HL-60 (cell line): ENCODE data around the gene GTPBP4.

Source experiments
- CTCF ChIP-seq: IDR thresholded peaks from one replicate; pipeline ENCODE4 v1.5.1; 2011; ENCODE audit warnings: low read length, control low read depth, inconsistent platforms; ENCODE audit not compliant: insufficient read depth
- GABPA ChIP-seq: IDR thresholded peaks from 2 replicates; pipeline ENCODE4 v1.6.1; 2012; ENCODE audit warnings: low read depth
- POLR2AphosphoS5 ChIP-seq: IDR thresholded peaks from 2 replicates; pipeline ENCODE4 v1.6.1; 2012; ENCODE audit warnings: low read depth
- REST ChIP-seq: IDR thresholded peaks from 2 replicates; pipeline ENCODE4 v1.6.1; 2012; ENCODE audit warnings: low read depth; ENCODE audit not compliant: insufficient replicate concordance
- SPI1 ChIP-seq: IDR thresholded peaks from 2 replicates; pipeline ENCODE4 v1.6.1; 2012; ENCODE audit warnings: low read depth, mild to moderate bottlenecking, borderline replicate concordance

GRCh38 chr10:990808-991207, 2.6 kb downstream of the GTPBP4 start:
- no peak for TF ChIP-seq SPI1
- TF ChIP-seq CTCF = no peak
- no peak for TF ChIP-seq GABPA
- TF ChIP-seq REST = no peak
- TF ChIP-seq POLR2AphosphoS5 = no peak
